ENCODE data around the gene UBC.

The UBC gene

GRCh38 chr12:124863416-124864325 is 50.8 kb downstream of the UBC start, which contains the start of gene SCARB1:
TSS of gene SCARB1 (minus strand) at chr12:124863864. CDS start at chr12:124863720, 144 bp downstream.
- FAIRE-seq: no peak

GRCh38 chr12:124862768-124863415 is 51.6 kb downstream of the UBC start:
- no peak for FAIRE-seq

GRCh38 chr12:124861898-124862676 is 52.4 kb downstream of the UBC start:
- no peak for FAIRE-seq
